Gastrocnemius medialis (tissue), 4 donors: ENCODE data around the gene CIAPIN1. TPM values are rescaled to one million over a fixed set of nuclear protein-coding genes. Genes with fewer than 3 reads are reported as not detected.
A peak's percentile ranks its signal among the peaks of the same experiment; 100 is the strongest.

Experiments used
- ATAC-seq, 2 donors: fragments of 150-250 bp; one replicate each; pipeline ENCODE4 v1.9.1; 2016
- DNase-seq, 2 donors: peaks; one replicate each; pipeline ENCODE4 v3.0.0-alpha.2; 2019
- H3K27ac ChIP-seq, 4 donors: fragments of 200-600 bp; sonication (generic); 1 replicate in 1 of 4; 2 replicates in 3 of 4; pipeline ENCODE4 v1.5.1; 2016 to 2018; ENCODE audit warnings: mild to moderate bottlenecking in 2 of 4, moderate library complexity in 1 of 4
- H3K27me3 ChIP-seq, 3 donors: fragments of 200-600 bp; sonication (generic) in 2 of 3; 1 replicate in 1 of 3; 2 replicates in 2 of 3; pipeline versions ENCODE4 v1.5.1 to v1.6.0; 2016 to 2019; ENCODE audit warnings: mild to moderate bottlenecking in 1 of 3, moderate library complexity in 1 of 3
- H3K36me3 ChIP-seq, 2 donors: fragments of 200-600 bp; sonication (generic) in 1 of 2; one replicate each; pipeline ENCODE4 v1.5.1; 2017 to 2018
- H3K4me1 ChIP-seq, 2 donors: fragments of 200-600 bp; sonication (generic) in 1 of 2; one replicate each; pipeline ENCODE4 v1.5.1; 2016 to 2017; ENCODE audit warnings: mild to moderate bottlenecking in 2 of 2
- H3K4me3 ChIP-seq, 4 donors: fragments of 200-600 bp; sonication (generic) in 3 of 4; 1 replicate in 1 of 4; 2 replicates in 3 of 4; pipeline ENCODE4 v1.5.1; 2016 to 2019; ENCODE audit warnings: mild to moderate bottlenecking in 2 of 4
- H3K9me3 ChIP-seq, 3 donors: fragments of 200-600 bp; sonication (generic) in 2 of 3; 1 replicate in 1 of 3; 2 replicates in 2 of 3; pipeline ENCODE4 v1.5.1; 2016 to 2019
- CTCF ChIP-seq, 5 experiments: fragments of 450-650 bp in 3 of 5; fragments of 200-600 bp in 2 of 5; sonication (generic) in 2 of 5; IDR thresholded peaks in 4 of 5; conservative IDR thresholded peaks in 1 of 5; 1 replicate in 4 of 5; 2 replicates in 1 of 5; pipeline ENCODE4 v1.5.1; 2016 to 2019; ENCODE audit warnings: antibody characterized with exemption in 5 of 5, mild to moderate bottlenecking in 3 of 5, moderate library complexity in 3 of 5
- POLR2A ChIP-seq, 2 donors: fragments of 450-650 bp; IDR thresholded peaks; one replicate each; pipeline ENCODE4 v1.6.1; 2017; ENCODE audit warnings: antibody characterized with exemption in 2 of 2, mild to moderate bottlenecking in 2 of 2, moderate library complexity in 2 of 2
- in situ Hi-C, 4 donors: fragments of 200-750 bp; cut with MboI; loops; one replicate each; pipeline versions ENCODE4 v1.15.0 to v1.8.0; 2017; ENCODE audit warnings: low sequenced_read_pairs in 4 of 4
- intact Hi-C: fragments of 100-400 bp; cut with DNase I; formaldehyde crosslinking; loops from one replicate; pipeline ENCODE4 v1.15.1; 2023; ENCODE audit warnings: low total_unique reads
- total RNA-seq, 4 donors: library from RNA; depleted of rRNA; stranded (reverse); fragments of >200 nt; gene quantifications; one replicate each; pipeline versions ENCODE4 v1.1.0 to v1.2.3, GENCODE V29; 2016

The CIAPIN1 gene
- total RNA-seq, 4 donors from 2014 or later = 31.0 to 38.8 (median 37.9) TPM

DNA sequence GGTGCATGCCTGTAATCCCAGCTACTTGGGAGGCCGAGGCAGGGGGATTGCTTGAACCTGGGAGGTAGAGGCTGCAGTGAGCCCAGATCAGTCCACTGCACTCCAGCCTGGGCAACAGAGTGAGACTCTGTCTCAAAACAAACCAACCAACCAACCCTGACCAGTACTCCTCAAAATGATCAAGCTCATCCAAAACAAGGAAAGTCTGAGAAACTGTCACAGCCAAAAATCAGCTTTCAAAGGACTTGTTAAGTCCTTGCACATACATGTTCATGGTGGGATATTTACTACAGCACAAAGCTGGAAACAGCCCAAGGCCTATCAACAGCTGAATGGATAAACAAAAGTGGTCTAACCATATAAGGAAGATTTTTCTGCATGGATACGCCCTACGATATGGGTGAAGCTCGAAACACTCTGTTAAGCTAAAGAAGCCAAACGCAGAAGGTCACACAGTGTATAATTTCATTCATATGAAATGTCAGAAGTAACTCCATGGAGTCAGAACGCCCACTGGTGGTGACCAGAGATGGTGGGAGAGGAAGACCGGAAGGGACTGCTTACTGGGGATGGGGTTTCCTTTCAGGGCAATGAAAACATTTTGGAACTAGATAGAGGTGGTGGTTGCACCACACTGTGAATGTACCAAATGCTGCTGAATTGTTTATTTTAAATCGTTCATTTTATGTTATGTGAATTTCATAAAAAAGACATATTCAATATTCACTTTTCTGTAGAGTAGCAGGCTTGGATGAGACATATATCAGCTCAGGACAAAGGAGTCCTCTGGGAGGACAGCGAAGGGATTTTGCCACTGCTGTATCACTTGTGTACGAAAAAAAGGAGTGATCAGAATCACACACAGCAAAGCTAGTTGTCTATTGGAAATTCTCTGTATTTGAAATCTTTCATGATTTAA lies 24.9 kb downstream of the CIAPIN1 start:
- in situ Hi-C loops (loop anchor here in 2 of 4 donors (5.0 to 25.0 kb wide), 3 partner anchors 93 to 335 kb away; partner anchors contain the start of gene CPNE2 (in 1 of the 2)), intact Hi-C loops (no loop called here)
- peak in 2 of 5 experiments; percentile 41 to 47 for TF ChIP-seq CTCF (IDR thresholded peaks at IDR 0.05 in 4 of 5, conservative IDR thresholded peaks at IDR 0.05 in 1 of 5)
- TF ChIP-seq POLR2A (IDR thresholded peaks at IDR 0.05) = no peak
- peaks cover 6 to 10% of the 10 kb centered on the region in 2 donors for H3K4me1 ChIP-seq
- DNase-seq = no peak
- ATAC-seq = peak; percentile 17 to 42
- no peaks in the 10 kb centered on the region for H3K27me3 ChIP-seq
- H3K36me3 ChIP-seq = no peaks in the 10 kb centered on the region
- H3K27ac ChIP-seq = no peak overlapping the region
- no peaks in the 10 kb centered on the region for H3K9me3 ChIP-seq
- H3K4me3 ChIP-seq = no peak overlapping the region

GRCh38 chr16:57419506-57419905 lies 27.7 kb downstream of the CIAPIN1 start:
- Histone ChIP-seq H3K4me3 (no peak overlapping the region), H3K9me3 (no peaks in the 10 kb centered on the region), H3K4me1 (peaks cover 12% of the 10 kb centered on the region in 2 donors), H3K27me3 (no peaks in the 10 kb centered on the region), H3K36me3 (no peaks in the 10 kb centered on the region), H3K27ac (no peak overlapping the region)
- TF ChIP-seq POLR2A (IDR thresholded peaks at IDR 0.05) (no peak), CTCF (IDR thresholded peaks at IDR 0.05 in 4 of 5, conservative IDR thresholded peaks at IDR 0.05 in 1 of 5) (no peak)
- intact Hi-C loops (loop anchor here (1.0 to 10.0 kb wide), 2 partner anchors 100 to 325 kb away; partner anchors contain the start of gene CPNE2), in situ Hi-C loops (loop anchor here (5.0 to 25.0 kb wide), 2 partner anchors 117 to 332 kb away; partner anchors contain the start of gene CPNE2 (in 1 of the 4))
- DNase-seq (no peak), ATAC-seq (no peak)

DNA sequence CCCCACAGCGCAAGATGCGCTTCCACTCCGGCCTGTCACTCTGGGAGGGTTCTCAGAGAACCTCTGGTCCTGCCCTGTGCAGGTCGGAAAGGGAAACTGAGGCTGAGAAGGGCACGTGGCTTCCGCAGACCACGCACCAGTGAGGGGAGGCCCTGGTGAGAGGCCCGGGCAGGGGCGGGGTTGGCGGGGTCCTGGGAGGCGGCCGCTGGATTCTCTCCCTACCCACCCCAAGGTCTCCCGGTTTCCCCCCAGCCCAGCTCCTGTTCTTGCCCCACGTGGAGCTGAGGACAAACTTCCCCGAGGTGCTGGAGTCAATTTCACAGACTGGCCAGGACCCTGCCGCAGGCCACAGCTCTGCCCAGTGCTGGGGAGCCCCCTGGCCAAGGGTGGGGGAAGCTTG lies 31.1 kb downstream of the CIAPIN1 start:
- in situ Hi-C loops = loop anchor here (5.0 to 25.0 kb wide), 2 partner anchors 114 to 329 kb away; partner anchors contain the start of gene CPNE2 (in 1 of the 4)

DNA sequence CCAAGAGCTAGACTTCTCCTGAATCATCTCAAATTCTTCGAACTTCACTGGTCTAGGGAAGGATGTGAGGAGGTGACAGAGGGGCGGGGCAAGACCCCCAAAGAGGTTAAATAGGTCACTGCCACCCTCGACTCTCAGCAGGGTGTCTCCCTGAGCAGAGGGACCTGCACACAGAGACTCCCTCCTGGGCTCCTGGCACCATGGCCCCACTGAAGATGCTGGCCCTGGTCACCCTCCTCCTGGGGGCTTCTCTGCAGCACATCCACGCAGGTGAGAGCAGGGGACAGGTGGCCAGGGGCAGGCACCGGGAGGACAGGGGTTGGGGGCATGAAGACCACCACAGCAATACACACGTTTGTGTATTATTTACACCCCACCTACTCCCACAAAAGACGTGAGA lies 33.5 kb downstream of the CIAPIN1 start:
- in situ Hi-C loops (loop anchor here in 1 of 4 donors (25.0 kb wide), 1 partner anchor 326 kb away; the partner anchor contains the start of gene CPNE2), intact Hi-C loops (loop anchor here (10.0 kb wide), 1 partner anchor 319 kb away; the partner anchor contains the start of gene CPNE2)
- H3K9me3 ChIP-seq = no peaks in the 10 kb centered on the region
- DNase-seq = no peak
- no peaks in the 10 kb centered on the region for H3K27me3 ChIP-seq
- H3K4me3 ChIP-seq = no peak overlapping the region
- H3K27ac ChIP-seq = no peak overlapping the region
- H3K36me3 ChIP-seq = no peaks in the 10 kb centered on the region
- ATAC-seq = no peak
- no peak for TF ChIP-seq POLR2A (IDR thresholded peaks at IDR 0.05)
- TF ChIP-seq CTCF (IDR thresholded peaks at IDR 0.05 in 4 of 5, conservative IDR thresholded peaks at IDR 0.05 in 1 of 5) = no peak
- peaks cover 8% of the 10 kb centered on the region in 2 donors for H3K4me1 ChIP-seq

More for the DNA sequence above, 31.1 kb downstream of the CIAPIN1 start:
- intact Hi-C loops = loop anchor here (10.0 kb wide), 1 partner anchor 321 kb away; the partner anchor contains the start of gene CPNE2
- Histone ChIP-seq H3K27me3 (no peaks in the 10 kb centered on the region), H3K27ac (no peak overlapping the region), H3K4me3 (no peak overlapping the region), H3K4me1 (peaks cover 9 to 12% of the 10 kb centered on the region in 2 donors), H3K9me3 (no peaks in the 10 kb centered on the region), H3K36me3 (no peaks in the 10 kb centered on the region)
- DNase-seq (no peak), ATAC-seq (no peak)
- TF ChIP-seq CTCF (IDR thresholded peaks at IDR 0.05 in 4 of 5, conservative IDR thresholded peaks at IDR 0.05 in 1 of 5) (no peak), POLR2A (IDR thresholded peaks at IDR 0.05) (no peak)
